Lower lobe of right lung (tissue), 2 donors: ENCODE results near the gene ENDOV. TPM values are rescaled to one million over a fixed set of nuclear protein-coding genes. Genes with fewer than 3 reads are reported as not detected.
"Not testable (repeated sequence)": the region's sequence is repeated elsewhere in the genome, so short reads cannot be mapped to it uniquely, and the experiment has no call there.

Experiments used
- ATAC-seq, 2 donors: fragments of 200-7000 bp; cut with Tn5 transposase; one replicate each; pipeline ENCODE4 v1.9.1; 2020 to 2022; ENCODE audit warnings: mild to moderate bottlenecking in 2 of 2, moderate library complexity in 2 of 2
- DNase-seq: peaks from one replicate; pipeline ENCODE4 v3.0.0-alpha.2; 2020
- H3K27ac ChIP-seq: fragments of 200-600 bp; one replicate; pipeline ENCODE4 v1.8.0; 2022
- H3K27me3 ChIP-seq: fragments of 200-600 bp; one replicate; pipeline ENCODE4 v1.8.0; 2022; ENCODE audit warnings: low read depth
- H3K36me3 ChIP-seq: fragments of 200-600 bp; one replicate; pipeline ENCODE4 v1.8.0; 2022; ENCODE audit warnings: mild to moderate bottlenecking
- H3K4me1 ChIP-seq: fragments of 200-600 bp; one replicate; pipeline ENCODE4 v1.8.0; 2022
- H3K4me3 ChIP-seq: fragments of 200-600 bp; one replicate; pipeline ENCODE4 v1.8.0; 2022; ENCODE audit warnings: mild to moderate bottlenecking
- H3K9me3 ChIP-seq: fragments of 200-600 bp; one replicate; pipeline ENCODE4 v1.8.0; 2022
- CTCF ChIP-seq: fragments of 200-600 bp; IDR thresholded peaks from one replicate; pipeline ENCODE4 v1.8.0; 2022; ENCODE audit warnings: antibody characterized with exemption, mild to moderate bottlenecking
- intact Hi-C: fragments of 100-400 bp; cut with DNase I; formaldehyde crosslinking; loops from one replicate; pipeline ENCODE4 v1.11.0; 2022
- total RNA-seq: library from RNA; stranded (reverse); fragmentation: NEBNext Ultra II Directional; extraction: Animal tissue kit (Norgen Biotek cat#: 25700); gene quantifications from one replicate; pipeline ENCODE4 v1.2.1, GENCODE V29; 2021
- donor health status: DM: no; HTN: yes; CAD: no; lungs with severe emphysema.

Gene ENDOV
- total RNA-seq, 1 donor from 2014 or later = 23.4 TPM

GRCh38 chr17:80402959-80403358 is 12.0 kb upstream of the ENDOV start:
- DNase-seq (no peak), ATAC-seq (no peak)
- Histone ChIP-seq H3K4me3 (no peak overlapping the region), H3K4me1 (no peaks in the 10 kb centered on the region), H3K36me3 (no peaks in the 10 kb centered on the region), H3K27me3 (no peaks in the 10 kb centered on the region), H3K27ac (no peak overlapping the region), H3K9me3 (no peaks in the 10 kb centered on the region)
- no peak for TF ChIP-seq CTCF
- intact Hi-C loops = no loop called here

- H3K36me3 ChIP-seq = no peaks in the 10 kb centered on the region
- no peaks in the 10 kb centered on the region for H3K9me3 ChIP-seq
- no peak overlapping the region for H3K4me3 ChIP-seq
- no peaks in the 10 kb centered on the region for H3K27me3 ChIP-seq
- no peak overlapping the region for H3K27ac ChIP-seq
- TF ChIP-seq CTCF = no peak
- ATAC-seq = no peak
- no peak for DNase-seq
- intact Hi-C loops = no loop called here
- no peaks in the 10 kb centered on the region for H3K4me1 ChIP-seq
These were observed 8.8 kb upstream of the ENDOV start for GRCh38 chr17:80406146-80406545.

GRCh38 chr17:80407917-80408316 is 7.0 kb upstream of the ENDOV start:
- ATAC-seq, intact Hi-C loops: not testable (repeated sequence)

GRCh38 chr17:80408872-80409271 is 6.1 kb upstream of the ENDOV start:
- Histone ChIP-seq H3K4me1 (peaks cover 4% of the 10 kb centered on the region), H3K9me3 (no peaks in the 10 kb centered on the region), H3K27ac (no peak overlapping the region), H3K36me3 (no peaks in the 10 kb centered on the region), H3K4me3 (no peak overlapping the region), H3K27me3 (no peaks in the 10 kb centered on the region)
- ATAC-seq (no peak), DNase-seq (no peak)
- TF ChIP-seq CTCF = no peak
- intact Hi-C loops = no loop called here

More at GRCh38 chr17:80407917-80408316, 7.0 kb upstream of the ENDOV start:
- not testable (repeated sequence) for H3K36me3 ChIP-seq, H3K4me1 ChIP-seq, H3K9me3 ChIP-seq, H3K4me3 ChIP-seq, H3K27me3 ChIP-seq, DNase-seq, H3K27ac ChIP-seq

GRCh38 chr17:80409626-80410025 is 5.3 kb upstream of the ENDOV start:
- TF ChIP-seq CTCF = no peak
- Histone ChIP-seq H3K27ac (no peak overlapping the region), H3K4me1 (peaks cover 11% of the 10 kb centered on the region), H3K36me3 (no peaks in the 10 kb centered on the region), H3K4me3 (no peak overlapping the region), H3K9me3 (no peaks in the 10 kb centered on the region), H3K27me3 (no peaks in the 10 kb centered on the region)
- ATAC-seq = no peak
- intact Hi-C loops = no loop called here
- no peak for DNase-seq

- intact Hi-C loops, H3K27me3 ChIP-seq, H3K4me3 ChIP-seq, H3K27ac ChIP-seq, DNase-seq, H3K36me3 ChIP-seq, H3K9me3 ChIP-seq, ATAC-seq: not testable (repeated sequence)
- peaks cover 11% of the 10 kb centered on the region for H3K4me1 ChIP-seq
These were observed 4.4 kb upstream of the ENDOV start for GRCh38 chr17:80410441-80411087.
